ENCODE data around the gene DNHD1.
A peak's percentile ranks its signal among the peaks of the same experiment; 100 is the strongest.
"Not testable (repeated sequence)": the region's sequence is repeated elsewhere in the genome, so short reads cannot be mapped to it uniquely, and the experiment has no call there.

The DNHD1 gene

GRCh38 chr11:6505577-6506240 lies 8.6 kb downstream of the DNHD1 start:
- DNase-seq (ENCODE audit: extremely low read depth, low read depth), result peak; percentile 24

GRCh38 chr11:6516865-6517264 lies 19.8 kb downstream of the DNHD1 start:
- DNase-seq (ENCODE audit: extremely low read depth, low read depth), result no peak
- no peak for TF ChIP-seq CTCF (IDR thresholded peaks at IDR 0.05; ENCODE audit: low read depth, low read length)

More at GRCh38 chr11:6505577-6506240, 8.6 kb downstream of the DNHD1 start:
- peak; percentile 60 for TF ChIP-seq CTCF (IDR thresholded peaks at IDR 0.05; ENCODE audit: low read depth, low read length)

- no peak for TF ChIP-seq CTCF (IDR thresholded peaks at IDR 0.05; ENCODE audit: low read depth, low read length)
- no peak for DNase-seq (ENCODE audit: extremely low read depth, low read depth)
These were observed 23.2 kb downstream of the DNHD1 start for GRCh38 chr11:6520265-6520664.

- DNase-seq (ENCODE audit: extremely low read depth, low read depth), result not testable (repeated sequence)
These were observed 24.9 kb downstream of the DNHD1 start for GRCh38 chr11:6521946-6522345.

- no peak for DNase-seq (ENCODE audit: extremely low read depth, low read depth)
These were observed 26.2 kb downstream of the DNHD1 start for GRCh38 chr11:6523253-6523652.

GRCh38 chr11:6526411-6527135 lies 29.5 kb downstream of the DNHD1 start:
- TF ChIP-seq CTCF (IDR thresholded peaks at IDR 0.05; ENCODE audit: low read depth, low read length), result no peak
- DNase-seq (ENCODE audit: extremely low read depth, low read depth), result no peak

More at GRCh38 chr11:6523253-6523652, 26.2 kb downstream of the DNHD1 start:
- no peak for TF ChIP-seq CTCF (IDR thresholded peaks at IDR 0.05; ENCODE audit: low read depth, low read length)

- no peak for DNase-seq (ENCODE audit: extremely low read depth, low read depth)
- no peak for TF ChIP-seq CTCF (IDR thresholded peaks at IDR 0.05; ENCODE audit: low read depth, low read length)
These were observed 32.2 kb downstream of the DNHD1 start for GRCh38 chr11:6529266-6529665.
